Left lung (tissue), 14 donors: ENCODE measurements around the gene SPOPL. TPM values are rescaled to one million over a fixed set of nuclear protein-coding genes. Genes with fewer than 3 reads are reported as not detected.
A peak's percentile ranks its signal among the peaks of the same experiment; 100 is the strongest.

ENCODE experiments used
- ATAC-seq: fragments of 200-7000 bp; cut with Tn5 transposase; one replicate; pipeline ENCODE4 v1.9.1; 2020; ENCODE audit warnings: moderate library complexity
- DNase-seq, 4 donors: peaks; one replicate each; pipeline ENCODE4 v3.0.0-alpha.2; 2013 to 2020
- H3K27ac ChIP-seq, 2 donors: fragments of 200-600 bp; sonication (generic) in 1 of 2; one replicate each; pipeline versions ENCODE4 v1.5.0 to v1.8.0; 2020 to 2021
- H3K27me3 ChIP-seq, 2 donors: fragments of 200-600 bp; sonication (generic) in 1 of 2; one replicate each; pipeline versions ENCODE4 v1.5.0 to v1.8.0; 2020 to 2021
- H3K36me3 ChIP-seq, 2 donors: fragments of 200-600 bp; sonication (generic) in 1 of 2; one replicate each; pipeline versions ENCODE4 v1.5.0 to v1.8.0; 2020 to 2021
- H3K4me1 ChIP-seq, 2 donors: fragments of 200-600 bp; one replicate each; pipeline ENCODE4 v1.8.0; 2021
- H3K4me3 ChIP-seq, 2 donors: fragments of 200-600 bp; sonication (generic) in 1 of 2; one replicate each; pipeline versions ENCODE4 v1.5.0 to v1.8.0; 2020 to 2021; ENCODE audit warnings: mild to moderate bottlenecking in 1 of 2
- H3K9me3 ChIP-seq, 2 donors: fragments of 200-600 bp; sonication (generic) in 1 of 2; one replicate each; pipeline versions ENCODE4 v1.5.0 to v1.8.0; 2020 to 2021
- intact Hi-C, 2 donors: fragments of 100-400 bp; cut with DNase I; formaldehyde crosslinking; loops; one replicate each; pipeline versions ENCODE4 v1.11.2 to v1.14.2; 2022
- long read RNA-seq, 12 donors: library from polyadenylated mRNA in 2 of 12; unstranded in 2 of 12; transcript quantifications; one replicate each; pipeline ENCODE4 v2.0.0 and lab custom pipeline, GENCODE V29; 2019 to 2026
- polyA plus RNA-seq, 6 donors: library from polyadenylated mRNA; unstranded; fragments of 120-200 nt; gene quantifications; one replicate each; pipeline ENCODE4 v1.2.1, GENCODE V29; 2013; ENCODE audit not compliant: insufficient read length in 6 of 6
- total RNA-seq, 2 donors: library from RNA; stranded (reverse); fragmentation: NEBNext Ultra II Directional; extraction: Animal tissue kit (Norgen Biotek cat#: 25700); gene quantifications; one replicate each; pipeline ENCODE4 v1.2.1, GENCODE V29; 2021
- TF ChIP-seq, protein P1 (sequence below), 2 donors: fragments of 200-600 bp; sonication (generic) in 1 of 2; IDR thresholded peaks; one replicate each; pipeline versions ENCODE4 v1.5.0 to v1.8.0; 2021; ENCODE audit warnings: antibody characterized with exemption in 2 of 2
- donor health status: DM: no; HTN: yes; CAD: no.
- donor health status: DM: no; HTN: no; CAD: no.

Gene SPOPL
- 10 to 100 TPM; 24.7 to 29.4 TPM for total RNA-seq
- 10 to 100 TPM; 23.2 to 32.8 (median 25.8) TPM for polyA plus RNA-seq
- long read RNA-seq, donor 1, full-length matches to known transcripts = 1 of 1 reads
- long read RNA-seq, donor 1, partial matches to known transcripts = 0 of 1 reads
- long read RNA-seq, donor 1, other reads (novel, unspliced or antisense) = 0 of 1 reads
- long read RNA-seq, donor 2, full-length matches to known transcripts = 1 of 15 reads
- long read RNA-seq, donor 2, partial matches to known transcripts = 14 of 15 reads
- long read RNA-seq, donor 2, other reads (novel, unspliced or antisense) = 0 of 15 reads
- long read RNA-seq, donor 3 = 0 reads
- long read RNA-seq, donor 4 = 0 reads
- long read RNA-seq, donor 5, full-length matches to known transcripts = 3 of 3 reads
- long read RNA-seq, donor 5, partial matches to known transcripts = 0 of 3 reads
- long read RNA-seq, donor 5, other reads (novel, unspliced or antisense) = 0 of 3 reads
- long read RNA-seq, donor 6, full-length matches to known transcripts = 1 of 1 reads
- long read RNA-seq, donor 6, partial matches to known transcripts = 0 of 1 reads
- long read RNA-seq, donor 6, other reads (novel, unspliced or antisense) = 0 of 1 reads
- long read RNA-seq, donor 7, full-length matches to known transcripts = 2 of 2 reads
- long read RNA-seq, donor 7, partial matches to known transcripts = 0 of 2 reads
- long read RNA-seq, donor 7, other reads (novel, unspliced or antisense) = 0 of 2 reads
- long read RNA-seq, donor 8, full-length matches to known transcripts = 1 of 1 reads
- long read RNA-seq, donor 8, partial matches to known transcripts = 0 of 1 reads
- long read RNA-seq, donor 8, other reads (novel, unspliced or antisense) = 0 of 1 reads
- long read RNA-seq, donor 9 = 0 reads
- long read RNA-seq, donor 10 = 0 reads
- long read RNA-seq, donor 11 = 0 reads
- long read RNA-seq, donor 12, full-length matches to known transcripts = 2 of 2 reads
- long read RNA-seq, donor 12, partial matches to known transcripts = 0 of 2 reads
- long read RNA-seq, donor 12, other reads (novel, unspliced or antisense) = 0 of 2 reads

DNA sequence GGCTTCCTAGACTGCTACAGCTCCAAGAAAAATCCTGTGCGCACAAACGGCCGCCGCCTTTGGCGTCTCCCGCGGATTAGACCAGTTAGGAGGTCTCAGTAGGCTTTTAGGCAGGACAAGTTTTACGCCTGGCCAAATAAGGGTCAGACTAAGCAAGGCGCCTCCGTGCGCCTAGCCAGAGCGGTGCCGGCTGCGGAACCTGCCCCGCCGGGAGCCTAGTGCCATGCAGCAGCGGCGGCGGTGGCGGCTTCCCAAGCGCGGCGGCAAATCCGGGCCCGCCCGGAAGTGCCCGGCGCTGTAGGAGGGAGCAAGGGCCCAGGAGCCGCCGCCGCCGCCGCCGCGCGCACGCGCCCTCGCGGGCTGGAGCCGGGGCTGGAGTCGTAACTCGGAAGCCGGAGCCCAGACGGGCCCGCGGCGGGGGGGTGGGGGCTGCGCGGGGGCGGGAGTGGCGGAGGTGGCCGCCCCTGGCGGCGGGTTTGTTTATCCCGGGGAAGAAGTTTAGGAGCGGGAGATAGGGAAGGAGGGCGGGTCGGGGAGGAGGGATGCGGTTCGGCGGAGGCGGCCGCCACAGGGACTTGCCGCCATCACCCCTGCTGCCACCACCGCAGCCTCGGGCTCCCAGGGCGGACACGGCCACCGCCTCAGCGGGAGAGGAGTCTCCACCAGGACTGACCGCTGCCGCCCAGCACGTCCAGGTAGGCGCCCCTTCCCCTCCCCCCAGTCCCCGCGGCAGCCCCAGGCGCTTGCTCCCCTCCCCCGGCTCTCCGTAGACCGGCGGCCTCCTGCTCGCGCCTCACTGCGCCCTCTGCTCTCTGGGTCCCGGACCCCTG lies at the start of gene SPOPL:
TSS of gene SPOPL (plus strand) at position 346 of the 830 bp plus-strand sequence. CDS start 48,447 bp downstream, outside the sequence.
- Histone ChIP-seq H3K27me3 (no peaks in the 10 kb centered on the region), H3K36me3 (no peaks in the 10 kb centered on the region), H3K4me3 (peak within 1 kb of the TSS; percentile 87 to 97), H3K4me1 (peaks cover 31 to 57% of the 10 kb centered on the region in 2 donors), H3K27ac (peak within 1 kb of the TSS; percentile 94 to 95), H3K9me3 (no peaks in the 10 kb centered on the region)
- TF ChIP-seq, protein P1, sequence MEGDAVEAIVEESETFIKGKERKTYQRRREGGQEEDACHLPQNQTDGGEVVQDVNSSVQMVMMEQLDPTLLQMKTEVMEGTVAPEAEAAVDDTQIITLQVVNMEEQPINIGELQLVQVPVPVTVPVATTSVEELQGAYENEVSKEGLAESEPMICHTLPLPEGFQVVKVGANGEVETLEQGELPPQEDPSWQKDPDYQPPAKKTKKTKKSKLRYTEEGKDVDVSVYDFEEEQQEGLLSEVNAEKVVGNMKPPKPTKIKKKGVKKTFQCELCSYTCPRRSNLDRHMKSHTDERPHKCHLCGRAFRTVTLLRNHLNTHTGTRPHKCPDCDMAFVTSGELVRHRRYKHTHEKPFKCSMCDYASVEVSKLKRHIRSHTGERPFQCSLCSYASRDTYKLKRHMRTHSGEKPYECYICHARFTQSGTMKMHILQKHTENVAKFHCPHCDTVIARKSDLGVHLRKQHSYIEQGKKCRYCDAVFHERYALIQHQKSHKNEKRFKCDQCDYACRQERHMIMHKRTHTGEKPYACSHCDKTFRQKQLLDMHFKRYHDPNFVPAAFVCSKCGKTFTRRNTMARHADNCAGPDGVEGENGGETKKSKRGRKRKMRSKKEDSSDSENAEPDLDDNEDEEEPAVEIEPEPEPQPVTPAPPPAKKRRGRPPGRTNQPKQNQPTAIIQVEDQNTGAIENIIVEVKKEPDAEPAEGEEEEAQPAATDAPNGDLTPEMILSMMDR (IDR thresholded peaks at IDR 0.05) = peak; percentile 20 to 52
- intact Hi-C loops = no loop called here
- DNase-seq = peak; percentile 84 to 99 (median 92)
- peak; percentile 96 for ATAC-seq

DNA sequence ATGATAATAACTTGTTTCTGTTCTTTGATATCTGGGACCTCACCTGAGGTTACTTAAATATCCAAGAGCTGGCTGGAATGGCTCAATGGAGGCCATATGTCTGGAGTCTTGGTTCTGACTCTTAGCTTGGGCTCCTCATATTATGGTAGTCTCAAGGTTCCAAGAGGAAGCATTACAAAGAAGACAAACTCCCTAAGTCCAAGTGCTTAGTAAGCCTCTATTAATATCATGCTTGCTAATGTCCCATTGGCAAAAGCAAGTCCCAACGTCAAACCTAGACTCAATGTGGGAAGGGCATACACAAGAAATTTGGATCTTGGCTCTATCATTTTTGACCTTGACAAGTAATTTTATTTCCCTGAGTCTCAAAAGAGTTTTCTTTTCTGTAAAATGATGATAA lies 49.2 kb upstream of the SPOPL start:
- TF ChIP-seq, protein P1 (IDR thresholded peaks at IDR 0.05) = no peak
- no peaks in the 10 kb centered on the region for H3K27me3 ChIP-seq
- no peaks in the 10 kb centered on the region for H3K36me3 ChIP-seq
- intact Hi-C loops = no loop called here
- H3K27ac ChIP-seq = no peak overlapping the region
- H3K9me3 ChIP-seq = no peaks in the 10 kb centered on the region
- H3K4me3 ChIP-seq = no peak overlapping the region
- no peaks in the 10 kb centered on the region for H3K4me1 ChIP-seq
- no peak for ATAC-seq
- no peak for DNase-seq

- TF ChIP-seq, protein P1 (IDR thresholded peaks at IDR 0.05) = no peak
- Histone ChIP-seq H3K27ac (no peak overlapping the region), H3K4me1 (no peaks in the 10 kb centered on the region), H3K36me3 (no peaks in the 10 kb centered on the region), H3K9me3 (no peaks in the 10 kb centered on the region), H3K4me3 (no peak overlapping the region), H3K27me3 (no peaks in the 10 kb centered on the region)
- DNase-seq (no peak), ATAC-seq (no peak)
- intact Hi-C loops = no loop called here
Measured at GRCh38 chr2:138453815-138454214, 47.8 kb upstream of the SPOPL start.

- DNase-seq = no peak
- H3K27ac ChIP-seq = no peak overlapping the region
- TF ChIP-seq, protein P1 (IDR thresholded peaks at IDR 0.05) = no peak
- intact Hi-C loops = no loop called here
- no peak overlapping the region for H3K4me3 ChIP-seq
- no peaks in the 10 kb centered on the region for H3K27me3 ChIP-seq
- H3K9me3 ChIP-seq = peaks cover 0 to 2% of the 10 kb centered on the region in 2 donors
- ATAC-seq = no peak
- no peaks in the 10 kb centered on the region for H3K4me1 ChIP-seq
- no peaks in the 10 kb centered on the region for H3K36me3 ChIP-seq
Measured at GRCh38 chr2:138454761-138455160, 46.8 kb upstream of the SPOPL start.
